Epithelial cell of esophagus (primary cell): ENCODE results near the gene INS.
A peak's percentile ranks its signal among the peaks of the same experiment; 100 is the strongest.

Experiments used
- DNase-seq: peaks from one replicate; pipeline ENCODE4 v3.0.0; 2010; ENCODE audit warnings: low read depth
- H3K4me3 ChIP-seq: 2 replicates; pipeline ENCODE4 v1.5.1; 2011; ENCODE audit warnings: mild to moderate bottlenecking, low read length, control low read depth
- TF ChIP-seq, protein P1 (sequence below): IDR thresholded peaks from 2 replicates; pipeline ENCODE4 v1.5.1; 2011; ENCODE audit warnings: low read depth, mild to moderate bottlenecking, low read length, control low read depth, inconsistent platforms; ENCODE audit not compliant: insufficient read depth; ENCODE audit errors: missing control alignments

Gene INS

DNA sequence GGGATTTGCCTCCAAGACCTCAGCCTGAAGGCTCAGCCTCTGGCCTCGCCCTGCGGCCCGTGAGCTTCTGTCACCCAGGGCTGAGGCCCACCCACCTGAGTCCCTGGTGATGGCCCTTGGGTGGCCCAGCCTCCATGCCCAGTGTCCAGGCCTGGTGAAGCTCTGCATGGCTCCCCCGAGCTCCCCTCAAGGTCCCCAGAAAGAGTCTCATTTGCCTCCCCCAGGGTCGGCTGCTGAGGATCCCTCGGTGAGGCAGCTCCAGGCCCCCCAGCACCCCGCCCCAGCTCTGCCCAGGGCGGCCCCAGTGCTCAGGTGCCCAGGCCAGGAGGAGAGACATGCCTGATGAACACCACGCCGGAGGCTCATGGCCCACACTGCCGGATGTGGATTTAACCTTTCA is 12.8 kb upstream of the INS start:
- no peak for DNase-seq
- TF ChIP-seq, protein P1, sequence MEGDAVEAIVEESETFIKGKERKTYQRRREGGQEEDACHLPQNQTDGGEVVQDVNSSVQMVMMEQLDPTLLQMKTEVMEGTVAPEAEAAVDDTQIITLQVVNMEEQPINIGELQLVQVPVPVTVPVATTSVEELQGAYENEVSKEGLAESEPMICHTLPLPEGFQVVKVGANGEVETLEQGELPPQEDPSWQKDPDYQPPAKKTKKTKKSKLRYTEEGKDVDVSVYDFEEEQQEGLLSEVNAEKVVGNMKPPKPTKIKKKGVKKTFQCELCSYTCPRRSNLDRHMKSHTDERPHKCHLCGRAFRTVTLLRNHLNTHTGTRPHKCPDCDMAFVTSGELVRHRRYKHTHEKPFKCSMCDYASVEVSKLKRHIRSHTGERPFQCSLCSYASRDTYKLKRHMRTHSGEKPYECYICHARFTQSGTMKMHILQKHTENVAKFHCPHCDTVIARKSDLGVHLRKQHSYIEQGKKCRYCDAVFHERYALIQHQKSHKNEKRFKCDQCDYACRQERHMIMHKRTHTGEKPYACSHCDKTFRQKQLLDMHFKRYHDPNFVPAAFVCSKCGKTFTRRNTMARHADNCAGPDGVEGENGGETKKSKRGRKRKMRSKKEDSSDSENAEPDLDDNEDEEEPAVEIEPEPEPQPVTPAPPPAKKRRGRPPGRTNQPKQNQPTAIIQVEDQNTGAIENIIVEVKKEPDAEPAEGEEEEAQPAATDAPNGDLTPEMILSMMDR, result no peak
- no peak overlapping the region for H3K4me3 ChIP-seq

- TF ChIP-seq, protein P1, result peak; percentile 38
- peak; percentile 14 for DNase-seq
- H3K4me3 ChIP-seq, result no peak overlapping the region
Measured at GRCh38 chr11:2173150-2173693, 12.2 kb upstream of the INS start.

DNA sequence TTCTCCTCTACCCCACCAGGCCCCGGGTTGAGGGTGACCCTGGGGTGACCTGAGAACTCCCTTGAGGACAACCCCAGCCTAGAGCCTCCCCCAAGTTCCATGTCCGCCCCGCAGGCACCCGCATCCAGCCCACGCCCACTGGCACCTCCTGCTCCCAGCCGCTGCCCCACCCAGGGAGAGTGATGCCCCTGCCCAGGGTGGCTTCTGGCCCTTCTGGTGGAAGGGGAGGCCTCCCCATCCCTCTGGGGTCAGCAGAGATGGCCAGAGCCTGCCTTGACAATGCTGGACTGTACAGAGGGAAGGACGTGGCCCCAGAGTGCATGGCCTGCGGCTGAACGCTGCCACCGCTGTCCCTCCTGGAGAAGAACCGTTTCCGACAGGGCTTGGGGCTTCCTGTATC is 11.7 kb upstream of the INS start:
- DNase-seq, result no peak
- TF ChIP-seq, protein P1, result no peak
- no peak overlapping the region for H3K4me3 ChIP-seq

GRCh38 chr11:2171591-2172003 is 10.6 kb upstream of the INS start, which contains the start of gene TH:
Gene TH, minus strand, starts transcription at chr11:2171815. Its CDS starts 29 bp downstream, at chr11:2171786.
- H3K4me3 ChIP-seq, result no peak within 1 kb of the TSS
- TF ChIP-seq, protein P1, result no peak
- no peak for DNase-seq

- DNase-seq, result no peak
- no peak overlapping the region for H3K4me3 ChIP-seq
- TF ChIP-seq, protein P1, result no peak
Measured at GRCh38 chr11:2169626-2170570, 8.9 kb upstream of the INS start.

DNA sequence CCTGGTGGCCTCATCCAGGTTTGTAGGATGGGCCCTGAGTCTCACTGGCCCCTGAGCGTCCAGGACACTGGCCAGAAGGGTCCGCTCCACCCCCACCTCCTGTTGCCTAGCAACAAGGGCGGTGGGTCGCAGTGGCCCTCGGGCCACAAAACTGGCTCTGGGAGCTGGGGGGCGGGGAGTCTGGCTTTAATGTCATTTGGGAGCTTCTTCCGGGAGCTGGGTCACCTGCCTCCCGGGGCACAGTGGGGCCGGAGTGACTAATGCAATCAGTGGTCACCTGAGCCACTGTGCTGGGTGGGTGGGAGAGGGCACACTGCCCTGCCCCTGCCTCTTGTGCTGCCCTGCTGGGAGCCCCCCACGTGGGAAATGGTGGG is 8.0 kb upstream of the INS start:
- DNase-seq, result no peak
- no peak overlapping the region for H3K4me3 ChIP-seq
- TF ChIP-seq, protein P1, result no peak
